ENCODE data around the gene AGK.
"Not testable (repeated sequence)": the region's sequence is repeated elsewhere in the genome, so short reads cannot be mapped to it uniquely, and the experiment has no call there.

The AGK gene

DNA sequence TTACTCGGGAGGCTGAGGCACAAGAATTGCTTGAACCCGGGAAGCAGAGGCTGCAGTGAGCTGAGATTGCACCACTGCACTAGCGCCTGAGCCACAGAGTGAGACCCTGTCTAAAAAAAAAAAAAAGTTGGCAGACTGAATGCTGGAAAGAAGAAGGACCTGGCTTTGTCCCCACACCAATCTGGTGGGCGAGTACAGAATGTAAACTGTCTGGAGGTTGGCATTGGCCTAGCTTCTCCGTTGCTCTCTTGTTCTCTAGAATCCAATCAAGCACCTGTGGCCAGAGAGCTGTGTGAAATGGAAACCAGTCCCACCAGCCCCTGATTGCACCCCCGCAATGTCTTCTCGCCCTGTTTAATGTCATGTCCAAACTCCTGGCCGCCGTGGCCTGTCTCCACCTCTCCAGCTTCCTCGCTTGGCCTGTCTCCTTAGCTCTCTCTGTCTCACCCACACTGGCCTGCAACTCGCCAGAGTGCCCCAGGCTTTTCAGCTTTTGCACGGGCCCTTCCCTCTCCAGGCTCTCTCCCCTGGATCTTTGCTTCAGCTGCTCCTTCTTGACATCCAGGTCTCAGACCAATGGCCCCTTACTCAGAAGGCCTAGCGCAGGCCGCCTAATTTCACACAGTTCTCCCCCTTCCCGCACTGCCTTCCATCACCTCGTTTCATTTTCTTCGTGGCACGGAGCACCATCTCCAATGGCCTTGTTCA lies 670 bp upstream of the AGK start:
- H3K4me3 ChIP-seq (replicated peaks; ENCODE audit: low read depth, low read length): peak overlapping the region; percentile 83
- no peak for TF ChIP-seq CTCF (IDR thresholded peaks at IDR 0.05; ENCODE audit: low read depth, low read length, missing control alignments)
- DNase-seq (ENCODE audit: extremely low read depth, low read depth): no peak

GRCh38 chr7:141551782-141552181 lies 572 bp downstream of the AGK start:
- peak overlapping the region; percentile 83 for H3K4me3 ChIP-seq (replicated peaks; ENCODE audit: low read depth, low read length)
- DNase-seq (ENCODE audit: extremely low read depth, low read depth): no peak
- TF ChIP-seq CTCF (IDR thresholded peaks at IDR 0.05; ENCODE audit: low read depth, low read length, missing control alignments): no peak

DNA sequence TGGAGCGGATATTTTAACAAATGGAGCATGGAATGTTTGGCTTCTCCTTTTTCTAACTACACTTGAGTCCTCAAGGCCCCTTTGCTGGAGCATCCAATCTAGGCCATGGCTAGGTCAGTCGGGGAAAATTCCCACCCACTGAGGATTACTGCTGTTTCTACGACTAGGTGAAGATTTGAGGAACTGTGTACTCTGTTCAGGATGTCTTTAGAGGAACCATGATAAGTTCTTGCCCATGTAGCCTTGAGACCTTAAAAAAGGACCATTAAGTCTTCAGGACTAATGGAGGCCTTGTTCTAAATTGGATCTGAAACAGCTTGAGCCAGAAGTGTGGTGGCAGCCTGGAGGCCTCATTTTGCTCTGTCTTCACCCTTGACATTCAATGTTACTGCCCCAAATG lies 6.2 kb downstream of the AGK start:
- TF ChIP-seq CTCF (IDR thresholded peaks at IDR 0.05; ENCODE audit: low read depth, low read length, missing control alignments): no peak
- no peak overlapping the region for H3K4me3 ChIP-seq (replicated peaks; ENCODE audit: low read depth, low read length)
- no peak for DNase-seq (ENCODE audit: extremely low read depth, low read depth)

GRCh38 chr7:141557831-141558531 lies 6.8 kb downstream of the AGK start:
- H3K4me3 ChIP-seq (replicated peaks; ENCODE audit: low read depth, low read length); DNase-seq (ENCODE audit: extremely low read depth, low read depth): not testable (repeated sequence)

DNA sequence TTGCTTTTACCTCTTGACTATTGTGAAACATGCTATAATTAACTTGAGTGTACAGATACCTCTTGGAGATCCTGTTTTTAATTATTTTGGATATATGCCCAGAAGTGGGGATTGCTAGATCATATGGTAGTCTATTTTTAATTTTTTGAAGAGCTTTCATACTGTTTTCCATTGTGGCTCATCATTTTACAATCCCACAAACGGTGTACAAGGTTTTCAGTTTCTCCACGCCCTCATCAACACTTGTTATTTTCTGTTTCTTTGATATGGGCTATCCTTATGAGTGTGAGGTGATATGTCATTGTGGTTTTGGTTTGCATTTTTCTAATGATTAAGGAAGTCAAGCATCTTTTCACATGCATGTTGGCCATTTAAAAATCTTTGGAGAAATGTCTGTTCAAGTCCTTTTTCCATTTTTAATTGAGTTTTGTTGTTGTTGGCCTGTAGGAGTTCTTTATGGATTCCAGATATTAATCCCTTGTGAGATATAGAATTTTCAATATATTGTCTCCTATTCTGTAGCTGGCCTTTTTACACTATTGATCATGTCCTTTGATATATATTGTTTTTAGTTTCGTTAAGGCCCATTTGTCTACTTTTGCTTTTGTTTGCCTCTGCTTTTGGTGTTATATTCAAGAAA lies 7.5 kb downstream of the AGK start:
- DNase-seq (ENCODE audit: extremely low read depth, low read depth): no peak
- H3K4me3 ChIP-seq (replicated peaks; ENCODE audit: low read depth, low read length): no peak overlapping the region
- TF ChIP-seq CTCF (IDR thresholded peaks at IDR 0.05; ENCODE audit: low read depth, low read length, missing control alignments): no peak

DNA sequence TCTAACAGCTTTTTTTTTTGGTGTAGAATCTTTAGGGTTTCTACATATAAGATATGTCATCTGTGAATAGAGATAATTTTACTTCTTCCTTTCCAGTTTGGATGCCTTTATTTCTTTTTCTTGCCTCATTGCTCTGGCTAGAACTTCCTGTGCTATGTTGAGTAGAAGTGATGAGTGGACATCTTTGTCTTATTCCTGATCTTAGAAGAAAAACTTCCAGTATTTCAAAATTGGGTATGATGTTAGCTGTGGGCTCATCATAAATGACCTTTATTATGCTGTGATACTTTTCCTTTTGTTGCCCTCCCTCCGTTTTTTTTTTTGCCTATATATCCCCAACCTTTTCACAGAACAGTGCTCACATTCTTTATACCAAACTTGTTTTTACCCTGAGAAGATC lies 8.8 kb downstream of the AGK start:
- DNase-seq (ENCODE audit: extremely low read depth, low read depth): no peak
- H3K4me3 ChIP-seq (replicated peaks; ENCODE audit: low read depth, low read length): no peak overlapping the region
- no peak for TF ChIP-seq CTCF (IDR thresholded peaks at IDR 0.05; ENCODE audit: low read depth, low read length, missing control alignments)

GRCh38 chr7:141562036-141562435 lies 10.8 kb downstream of the AGK start:
- no peak for DNase-seq (ENCODE audit: extremely low read depth, low read depth)
- no peak overlapping the region for H3K4me3 ChIP-seq (replicated peaks; ENCODE audit: low read depth, low read length)
- TF ChIP-seq CTCF (IDR thresholded peaks at IDR 0.05; ENCODE audit: low read depth, low read length, missing control alignments): no peak

Data from HFF-Myc (cell line).